Esophagus muscularis mucosa (tissue), 4 donors: ENCODE results near the gene FMN1. TPM values are rescaled to one million over a fixed set of nuclear protein-coding genes. Genes with fewer than 3 reads are reported as not detected.

Experiments
- DNase-seq: peaks from one replicate; pipeline ENCODE4 v3.0.0-alpha.2; 2017; ENCODE audit errors: extremely low spot score
- H3K27ac ChIP-seq, 4 donors: fragments of 200-600 bp; sonication (generic); replicated peaks in 1 of 4; 1 replicate in 3 of 4; 2 replicates in 1 of 4; pipeline ENCODE4 v1.5.1; 2016 to 2019; ENCODE audit warnings: mild to moderate bottlenecking in 1 of 4
- H3K27me3 ChIP-seq, 4 donors: fragments of 200-600 bp; sonication (generic); one replicate each; pipeline versions ENCODE4 v1.5.1 to v1.6.0; 2016 to 2019
- H3K36me3 ChIP-seq, 4 donors: fragments of 200-600 bp; sonication (generic); one replicate each; pipeline ENCODE4 v1.5.1; 2016 to 2019
- H3K4me1 ChIP-seq, 4 donors: fragments of 200-600 bp; sonication (generic); one replicate each; pipeline ENCODE4 v1.5.1; 2016 to 2019
- H3K4me3 ChIP-seq, 4 donors: fragments of 200-600 bp; sonication (generic); 1 replicate in 2 of 4; 2 replicates in 2 of 4; pipeline ENCODE4 v1.5.1; 2016 to 2019; ENCODE audit warnings: mild to moderate bottlenecking in 4 of 4, moderate library complexity in 1 of 4
- H3K9me3 ChIP-seq, 4 donors: fragments of 200-600 bp; sonication (generic); 1 replicate in 3 of 4; 2 replicates in 1 of 4; pipeline ENCODE4 v1.5.1; 2016 to 2019
- EP300 ChIP-seq: sonication (generic); formaldehyde crosslinking; IDR thresholded peaks from one replicate; pipeline ENCODE4 v1.6.1; 2017; ENCODE audit warnings: antibody characterized with exemption
- POLR2A ChIP-seq: fragments of 450-650 bp; IDR thresholded peaks from one replicate; pipeline ENCODE4 v1.6.1; 2017; ENCODE audit warnings: antibody characterized with exemption, moderate library complexity, mild to moderate bottlenecking, low read depth
- POLR2AphosphoS5 ChIP-seq, 2 donors: sonication (generic); formaldehyde crosslinking; IDR thresholded peaks; one replicate each; pipeline ENCODE4 v1.6.1; 2017; ENCODE audit warnings: antibody characterized with exemption in 2 of 2
- WGBS: methylation state at CpG from one replicate; pipeline ENCODE4 v1.1.5; 2018; 5-methylcytosine and 5-hydroxymethylcytosine counted together
- intact Hi-C: fragments of 100-400 bp; cut with DNase I; formaldehyde crosslinking; loops from one replicate; pipeline ENCODE4 v1.15.1; 2023
- total RNA-seq, 4 donors: library from RNA; depleted of rRNA; stranded (reverse); fragments of >200 nt; gene quantifications; one replicate each; pipeline versions ENCODE4 v1.1.0 to v1.2.1, GENCODE V29; 2016
- TF ChIP-seq, protein P1 (sequence below), 3 experiments: fragments of 200-600 bp in 2 of 3; fragments of 450-650 bp in 1 of 3; sonication (generic) in 2 of 3; IDR thresholded peaks; one replicate each; pipeline ENCODE4 v1.5.1; 2017 to 2019; ENCODE audit warnings: antibody characterized with exemption in 3 of 3, mild to moderate bottlenecking in 2 of 3, moderate library complexity in 1 of 3

FMN1 gene
- total RNA-seq, 4 donors from 2014 or later, result 4.8 to 12.5 (median 8.6) TPM

DNA sequence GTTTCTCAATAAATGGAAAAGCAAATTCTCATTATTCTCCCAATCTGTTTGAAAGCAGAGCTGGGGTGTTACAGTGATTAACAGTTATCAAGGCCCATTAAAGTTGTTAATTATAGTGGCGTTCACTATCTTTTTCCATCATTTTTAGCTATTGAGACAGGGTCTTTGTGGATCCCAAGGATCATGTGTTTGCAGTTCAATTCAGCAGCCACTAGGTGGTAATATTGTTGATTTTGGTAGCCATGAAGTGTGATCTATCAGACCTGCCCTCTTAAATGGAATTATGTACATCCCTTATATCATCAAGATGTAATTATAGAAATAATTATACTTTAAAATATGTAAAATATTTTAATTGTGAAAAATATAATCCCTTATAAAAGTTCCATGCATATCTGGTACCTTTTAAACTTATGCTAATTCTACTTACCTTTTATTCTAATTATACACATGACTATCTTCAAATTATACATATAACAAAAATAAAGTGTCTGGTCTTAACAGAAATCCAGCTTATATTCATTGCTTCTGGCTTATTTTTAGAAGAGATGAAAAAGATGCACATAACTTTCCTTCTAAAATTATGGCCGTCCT is 350.3 kb downstream of the FMN1 start:
- no peak overlapping the region for H3K27ac ChIP-seq
- WGBS, result 80% methylated on average over 2 of the region's 2 CpGs
- peaks cover 0 to 10% (median 8%) of the 10 kb centered on the region in 4 donors for H3K4me1 ChIP-seq
- H3K9me3 ChIP-seq, result no peaks in the 10 kb centered on the region
- no peak for DNase-seq
- H3K36me3 ChIP-seq, result no peaks in the 10 kb centered on the region
- no peak for TF ChIP-seq EP300
- TF ChIP-seq, protein P1, sequence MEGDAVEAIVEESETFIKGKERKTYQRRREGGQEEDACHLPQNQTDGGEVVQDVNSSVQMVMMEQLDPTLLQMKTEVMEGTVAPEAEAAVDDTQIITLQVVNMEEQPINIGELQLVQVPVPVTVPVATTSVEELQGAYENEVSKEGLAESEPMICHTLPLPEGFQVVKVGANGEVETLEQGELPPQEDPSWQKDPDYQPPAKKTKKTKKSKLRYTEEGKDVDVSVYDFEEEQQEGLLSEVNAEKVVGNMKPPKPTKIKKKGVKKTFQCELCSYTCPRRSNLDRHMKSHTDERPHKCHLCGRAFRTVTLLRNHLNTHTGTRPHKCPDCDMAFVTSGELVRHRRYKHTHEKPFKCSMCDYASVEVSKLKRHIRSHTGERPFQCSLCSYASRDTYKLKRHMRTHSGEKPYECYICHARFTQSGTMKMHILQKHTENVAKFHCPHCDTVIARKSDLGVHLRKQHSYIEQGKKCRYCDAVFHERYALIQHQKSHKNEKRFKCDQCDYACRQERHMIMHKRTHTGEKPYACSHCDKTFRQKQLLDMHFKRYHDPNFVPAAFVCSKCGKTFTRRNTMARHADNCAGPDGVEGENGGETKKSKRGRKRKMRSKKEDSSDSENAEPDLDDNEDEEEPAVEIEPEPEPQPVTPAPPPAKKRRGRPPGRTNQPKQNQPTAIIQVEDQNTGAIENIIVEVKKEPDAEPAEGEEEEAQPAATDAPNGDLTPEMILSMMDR (IDR thresholded peaks at IDR 0.05), result peak; percentile 58 to 70 (median 61)
- intact Hi-C loops, result loop anchor here (10.0 kb wide), 1 partner anchor 111 kb away; no protein-coding TSS in a partner anchor
- H3K27me3 ChIP-seq, result no peaks in the 10 kb centered on the region
- H3K4me3 ChIP-seq, result no peak overlapping the region

DNA sequence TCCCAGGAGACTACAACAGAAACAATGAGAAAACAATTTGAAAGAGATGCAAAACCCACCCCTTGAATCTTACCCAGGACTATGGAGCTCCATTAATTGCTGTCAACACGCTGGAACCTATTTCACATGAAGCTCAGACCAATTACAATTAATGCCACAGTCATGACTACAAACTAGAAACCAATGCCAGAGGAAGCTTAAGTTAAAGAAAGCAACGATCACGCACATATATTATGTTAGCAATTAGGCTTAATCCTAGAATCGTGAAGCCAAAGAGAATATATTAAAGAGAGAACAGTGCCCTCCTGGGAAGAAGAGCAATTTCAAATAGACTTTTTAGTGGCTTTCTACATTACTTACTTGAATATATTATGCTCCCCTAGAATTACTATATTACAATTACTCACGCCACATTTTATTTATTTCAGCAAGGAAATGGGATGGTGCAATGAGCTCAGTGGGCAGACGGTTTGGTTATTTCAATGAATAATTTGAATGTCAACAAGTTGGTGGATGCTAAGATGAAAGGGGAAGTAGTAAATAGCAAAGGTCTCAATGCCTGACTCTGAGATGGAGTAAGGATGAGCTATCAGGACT is 351.2 kb downstream of the FMN1 start:
- no peaks in the 10 kb centered on the region for H3K36me3 ChIP-seq
- H3K4me1 ChIP-seq, result peaks cover 0 to 10% (median 8%) of the 10 kb centered on the region in 4 donors
- no peak overlapping the region for H3K27ac ChIP-seq
- DNase-seq, result no peak
- WGBS, result 72% methylated on average over 6 of the region's 6 CpGs
- intact Hi-C loops, result loop anchor here (10.0 kb wide), 1 partner anchor 111 kb away; no protein-coding TSS in a partner anchor
- H3K4me3 ChIP-seq, result no peak overlapping the region
- H3K9me3 ChIP-seq, result no peaks in the 10 kb centered on the region
- H3K27me3 ChIP-seq, result no peaks in the 10 kb centered on the region
- TF ChIP-seq EP300 (no peak), POLR2AphosphoS5 (IDR thresholded peaks at IDR 0.05) (no peak)

- WGBS, result 90% methylated on average over 6 of the region's 6 CpGs
- Histone ChIP-seq H3K4me1 (peaks cover 0 to 10% (median 8%) of the 10 kb centered on the region in 4 donors), H3K27me3 (no peaks in the 10 kb centered on the region), H3K4me3 (no peak overlapping the region), H3K9me3 (no peaks in the 10 kb centered on the region), H3K27ac (no peak overlapping the region), H3K36me3 (no peaks in the 10 kb centered on the region)
- DNase-seq, result no peak
- intact Hi-C loops, result loop anchor here (10.0 kb wide), 1 partner anchor 113 kb away; no protein-coding TSS in a partner anchor
- TF ChIP-seq EP300, result no peak
- TF ChIP-seq POLR2AphosphoS5 (IDR thresholded peaks at IDR 0.05), result no peak
- TF ChIP-seq POLR2A, result no peak
- TF ChIP-seq, protein P1 (IDR thresholded peaks at IDR 0.05), result no peak
Measured at GRCh38 chr15:32842081-32842480, 352.4 kb downstream of the FMN1 start.

GRCh38 chr15:32840507-32841245 is 353.8 kb downstream of the FMN1 start:
- Histone ChIP-seq H3K9me3 (no peaks in the 10 kb centered on the region), H3K4me3 (no peak overlapping the region), H3K4me1 (peaks cover 0 to 10% (median 8%) of the 10 kb centered on the region in 4 donors), H3K36me3 (no peaks in the 10 kb centered on the region), H3K27me3 (no peaks in the 10 kb centered on the region), H3K27ac (peak overlapping the region in 1 of 4 donors; percentile 27)
- intact Hi-C loops, result loop anchor here (10.0 kb wide), 1 partner anchor 114 kb away; no protein-coding TSS in a partner anchor
- 23% methylated on average over 6 of the region's 6 CpGs for WGBS
- TF ChIP-seq POLR2AphosphoS5 (IDR thresholded peaks at IDR 0.05) (no peak), EP300 (no peak), POLR2A (no peak)
- TF ChIP-seq, protein P1 (IDR thresholded peaks at IDR 0.05), result no peak
- no peak for DNase-seq

DNA sequence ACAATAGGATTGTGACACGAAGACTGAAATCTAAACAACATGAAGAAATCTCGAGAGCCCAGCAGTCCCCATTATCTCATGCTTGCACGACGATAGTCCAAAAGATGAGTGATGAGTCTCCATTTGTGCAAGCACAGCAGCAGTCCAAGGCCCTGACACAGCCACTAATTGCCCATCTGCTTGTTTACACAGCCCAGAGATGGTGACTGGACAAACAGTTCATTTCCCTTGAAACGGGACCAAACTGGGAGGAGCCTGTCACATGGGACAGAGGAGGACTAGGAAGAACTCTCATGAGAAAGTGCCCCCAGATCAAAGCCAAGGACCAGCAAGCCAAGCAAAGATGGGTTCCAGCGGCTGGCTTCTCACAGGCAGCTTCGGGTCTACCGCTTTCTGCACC is 355.7 kb downstream of the FMN1 start:
- Histone ChIP-seq H3K4me3 (no peak overlapping the region), H3K36me3 (no peaks in the 10 kb centered on the region), H3K9me3 (no peaks in the 10 kb centered on the region), H3K27ac (no peak overlapping the region), H3K4me1 (peaks cover 0 to 10% (median 8%) of the 10 kb centered on the region in 4 donors), H3K27me3 (no peaks in the 10 kb centered on the region)
- 74% methylated on average over 8 of the region's 8 CpGs for WGBS
- DNase-seq, result no peak
- TF ChIP-seq POLR2AphosphoS5 (IDR thresholded peaks at IDR 0.05) (no peak), POLR2A (no peak), EP300 (no peak)
- TF ChIP-seq, protein P1 (IDR thresholded peaks at IDR 0.05), result no peak
- intact Hi-C loops, result no loop called here
